GM19193 (cell line): ENCODE results near the gene PADI1.

Source experiments
- POLR2A ChIP-seq: IDR thresholded peaks from 4 replicates; pipeline ENCODE4 v1.6.1; 2011; ENCODE audit not compliant: insufficient read depth, insufficient read length; ENCODE audit errors: extremely low read depth

PADI1 gene

GRCh38 chr1:17255336-17255735, 50.4 kb downstream of the PADI1 start:
- TF ChIP-seq POLR2A, result no peak

- TF ChIP-seq POLR2A, result no peak
Observed at GRCh38 chr1:17258116-17258757, 53.3 kb downstream of the PADI1 start.

GRCh38 chr1:17258758-17259130, 53.8 kb downstream of the PADI1 start:
- no peak for TF ChIP-seq POLR2A

GRCh38 chr1:17259233-17259873, 54.4 kb downstream of the PADI1 start:
- no peak for TF ChIP-seq POLR2A

- TF ChIP-seq POLR2A, result no peak
Observed at GRCh38 chr1:17260264-17260663, 55.3 kb downstream of the PADI1 start.

- no peak for TF ChIP-seq POLR2A
Observed at GRCh38 chr1:17260738-17261137, 55.8 kb downstream of the PADI1 start.

- TF ChIP-seq POLR2A, result no peak
Observed at GRCh38 chr1:17263936-17264335, 59.0 kb downstream of the PADI1 start.

- no peak for TF ChIP-seq POLR2A
Observed at GRCh38 chr1:17264470-17264869, 59.5 kb downstream of the PADI1 start.

GRCh38 chr1:17265162-17265561, 60.2 kb downstream of the PADI1 start:
- TF ChIP-seq POLR2A, result no peak

- no peak for TF ChIP-seq POLR2A
Observed at GRCh38 chr1:17265950-17266349, 61.0 kb downstream of the PADI1 start.

- TF ChIP-seq POLR2A, result no peak
Observed at GRCh38 chr1:17270891-17271765, 66.2 kb downstream of the PADI1 start.

GRCh38 chr1:17272066-17272465, 67.1 kb downstream of the PADI1 start:
- no peak for TF ChIP-seq POLR2A

- no peak for TF ChIP-seq POLR2A
Observed at GRCh38 chr1:17272646-17273045, 67.7 kb downstream of the PADI1 start.

GRCh38 chr1:17273096-17273495, 68.2 kb downstream of the PADI1 start:
- no peak for TF ChIP-seq POLR2A
